Measurements from ENCODE around the gene SPARC.

The SPARC gene

GRCh38 chr5:151624476-151624875 is 62.2 kb downstream of the SPARC start:
- no peak for DNase-seq (ENCODE audit: low read depth)

GRCh38 chr5:151622367-151623088 is 64.2 kb downstream of the SPARC start:
- no peak for DNase-seq (ENCODE audit: low read depth)

- DNase-seq (ENCODE audit: low read depth): no peak
Measured at GRCh38 chr5:151620461-151620840, 66.3 kb downstream of the SPARC start.

GRCh38 chr5:151619812-151620460 is 66.8 kb downstream of the SPARC start:
- no peak for DNase-seq (ENCODE audit: low read depth)

GRCh38 chr5:151618907-151619306 is 67.8 kb downstream of the SPARC start:
- DNase-seq (ENCODE audit: low read depth): no peak

- DNase-seq (ENCODE audit: low read depth): no peak
Measured at GRCh38 chr5:151617841-151618710, 68.6 kb downstream of the SPARC start.

- DNase-seq (ENCODE audit: low read depth): no peak
Measured at GRCh38 chr5:151617383-151617840, 69.3 kb downstream of the SPARC start.

- no peak for DNase-seq (ENCODE audit: low read depth)
Measured at GRCh38 chr5:151615431-151615830, 71.3 kb downstream of the SPARC start.

- no peak for DNase-seq (ENCODE audit: low read depth)
Measured at GRCh38 chr5:151614565-151614964, 72.2 kb downstream of the SPARC start.

GRCh38 chr5:151612689-151613427 is 73.9 kb downstream of the SPARC start:
- no peak for DNase-seq (ENCODE audit: low read depth)

- no peak for DNase-seq (ENCODE audit: low read depth)
Measured at GRCh38 chr5:151611127-151611775, 75.5 kb downstream of the SPARC start.

Measured in GM04503 (cell line).